IMR-90 (cell line): ENCODE results near the gene ACRBP.

Source experiments
- CEBPB ChIP-seq: IDR thresholded peaks from 2 replicates; pipeline ENCODE4 v1.6.1; 2012; ENCODE audit warnings: low read depth, low read length, improper control_type of control experiment
- CHD1 ChIP-seq: IDR thresholded peaks from 2 replicates; pipeline ENCODE4 v1.6.1; 2012; ENCODE audit warnings: low read depth, low read length, improper control_type of control experiment
- CTCF ChIP-seq: conservative IDR thresholded peaks from 2 replicates; pipeline ENCODE4 v1.5.1; 2012; ENCODE audit warnings: mild to moderate bottlenecking, low read depth, low read length, improper control_type of control experiment
- MAFK ChIP-seq: IDR thresholded peaks from 2 replicates; pipeline ENCODE4 v1.6.1; 2012; ENCODE audit warnings: low read depth, low read length, improper control_type of control experiment
- MXI1 ChIP-seq: IDR thresholded peaks from 2 replicates; pipeline ENCODE4 v1.6.1; 2012; ENCODE audit warnings: low read depth, mild to moderate bottlenecking, low read length, moderate library complexity, borderline replicate concordance
- POLR2A ChIP-seq: IDR thresholded peaks from 2 replicates; pipeline ENCODE4 v1.6.1; 2012; ENCODE audit warnings: mild to moderate bottlenecking, low read depth, low read length
- RAD21 ChIP-seq: IDR thresholded peaks from 2 replicates; pipeline ENCODE4 v1.6.1; 2012; ENCODE audit warnings: low read length, improper control_type of control experiment
- RCOR1 ChIP-seq: IDR thresholded peaks from 2 replicates; pipeline ENCODE4 v1.6.1; 2012; ENCODE audit warnings: mild to moderate bottlenecking, low read length, improper control_type of control experiment; ENCODE audit not compliant: insufficient replicate concordance
- USF2 ChIP-seq: fragments of 150-350 bp; IDR thresholded peaks from 2 replicates; pipeline ENCODE4 v1.6.1; 2017; ENCODE audit warnings: mild to moderate bottlenecking, antibody characterized with exemption, low read length, low read depth

- no peak for TF ChIP-seq CEBPB
- TF ChIP-seq POLR2A: no peak
- TF ChIP-seq CTCF: no peak
- no peak for TF ChIP-seq MAFK
- no peak for TF ChIP-seq RAD21
- no peak for TF ChIP-seq CHD1
- no peak for TF ChIP-seq RCOR1
- TF ChIP-seq USF2: no peak
- no peak for TF ChIP-seq MXI1
Measured at GRCh38 chr12:6630736-6631135, 16.5 kb downstream of the ACRBP start.
